HL-60 (cell line): ENCODE results near the gene FOXP1.

Source experiments
- DNase-seq, 2 experiments: peaks; one replicate each; pipeline ENCODE4 v3.0.0-alpha.2; 2010 to 2020; ENCODE audit warnings: low read depth in 1 of 2, low spot score in 1 of 2
- H3K27ac ChIP-seq: fragments of 250-450 bp; sonication (Bioruptor Pico); replicated peaks from 2 replicates; pipeline ENCODE4 v1.5.1; 2020; ENCODE audit warnings: mild to moderate bottlenecking, moderate library complexity
- H3K27me3 ChIP-seq: fragments of 250-450 bp; sonication (Bioruptor Pico); 2 replicates; pipeline ENCODE4 v1.5.1; 2021; ENCODE audit warnings: mild to moderate bottlenecking, moderate library complexity; ENCODE audit not compliant: insufficient read depth, poor library complexity, severe bottlenecking
- H3K4me3 ChIP-seq: replicated peaks from 2 replicates; pipeline ENCODE4 v1.5.1; 2011; ENCODE audit warnings: mild to moderate bottlenecking, control low read depth, low read length; ENCODE audit not compliant: insufficient read depth
- CTCF ChIP-seq: IDR thresholded peaks from one replicate; pipeline ENCODE4 v1.5.1; 2011; ENCODE audit warnings: low read length, control low read depth, inconsistent platforms; ENCODE audit not compliant: insufficient read depth
- GABPA ChIP-seq: IDR thresholded peaks from 2 replicates; pipeline ENCODE4 v1.6.1; 2012; ENCODE audit warnings: low read depth
- POLR2AphosphoS5 ChIP-seq: IDR thresholded peaks from 2 replicates; pipeline ENCODE4 v1.6.1; 2012; ENCODE audit warnings: low read depth
- REST ChIP-seq: IDR thresholded peaks from 2 replicates; pipeline ENCODE4 v1.6.1; 2012; ENCODE audit warnings: low read depth; ENCODE audit not compliant: insufficient replicate concordance
- SPI1 ChIP-seq: IDR thresholded peaks from 2 replicates; pipeline ENCODE4 v1.6.1; 2012; ENCODE audit warnings: low read depth, mild to moderate bottlenecking, borderline replicate concordance

Gene FOXP1

GRCh38 chr3:71227270-71227661 lies 356.3 kb downstream of the FOXP1 start:
- TF ChIP-seq REST, result no peak
- TF ChIP-seq GABPA, result no peak
- no peak for TF ChIP-seq SPI1
- no peak for TF ChIP-seq CTCF
- TF ChIP-seq POLR2AphosphoS5, result no peak
- H3K4me3 ChIP-seq, result no peak overlapping the region
- H3K27me3 ChIP-seq, result no peaks in the 10 kb centered on the region
- no peak for DNase-seq
- H3K27ac ChIP-seq, result no peak overlapping the region

GRCh38 chr3:71226565-71227269 lies 356.8 kb downstream of the FOXP1 start:
- DNase-seq, result no peak
- H3K4me3 ChIP-seq, result no peak overlapping the region
- no peaks in the 10 kb centered on the region for H3K27me3 ChIP-seq
- H3K27ac ChIP-seq, result no peak overlapping the region
- TF ChIP-seq GABPA, result no peak
- TF ChIP-seq REST, result no peak
- TF ChIP-seq SPI1, result no peak
- TF ChIP-seq CTCF, result no peak
- TF ChIP-seq POLR2AphosphoS5, result no peak

- TF ChIP-seq CTCF (no peak), REST (no peak), SPI1 (no peak), GABPA (no peak), POLR2AphosphoS5 (no peak)
- Histone ChIP-seq H3K4me3 (no peak overlapping the region), H3K27ac (no peak overlapping the region), H3K27me3 (no peaks in the 10 kb centered on the region)
- DNase-seq, result no peak
Measured at GRCh38 chr3:71225951-71226564, 357.5 kb downstream of the FOXP1 start.
